GM23338 (cell line): ENCODE results near the gene NTN1. TPM values are rescaled to one million over a fixed set of nuclear protein-coding genes. Genes with fewer than 3 reads are reported as not detected.

ENCODE experiments used
- ATAC-seq: fragments of 200-7000 bp; cut with Tn5 transposase; 3 replicates; pipeline ENCODE4 v1.9.1; 2020
- DNase-seq: peaks from one replicate; pipeline ENCODE4 v3.0.0-alpha.2; 2015; ENCODE audit warnings: low spot score
- H2AFZ ChIP-seq: fragments of 200-600 bp; sonication (generic); 2 replicates; pipeline ENCODE4 v1.8.0; 2016; ENCODE audit warnings: antibody characterized with exemption, mild to moderate bottlenecking, moderate library complexity
- H3F3A ChIP-seq: fragments of 200-600 bp; sonication (generic); replicated peaks from 2 replicates; pipeline ENCODE4 v1.8.0; 2017; ENCODE audit warnings: antibody characterized with exemption, mixed run types, low read depth
- H3K27ac ChIP-seq: fragments of 200-600 bp; sonication (generic); 2 replicates; pipeline ENCODE4 v1.6.1; 2016; ENCODE audit warnings: low read depth
- H3K27me3 ChIP-seq: fragments of 200-600 bp; sonication (generic); 2 replicates; pipeline ENCODE4 v1.8.0; 2016; ENCODE audit warnings: mild to moderate bottlenecking, mixed run types, moderate library complexity; ENCODE audit not compliant: insufficient read depth
- H3K36me3 ChIP-seq: fragments of 200-600 bp; sonication (generic); 2 replicates; pipeline ENCODE4 v1.8.0; 2016; ENCODE audit warnings: mild to moderate bottlenecking; ENCODE audit not compliant: insufficient read depth
- H3K4me1 ChIP-seq: fragments of 200-600 bp; sonication (generic); 2 replicates; pipeline ENCODE4 v1.8.0; 2016; ENCODE audit warnings: mild to moderate bottlenecking, moderate library complexity; ENCODE audit not compliant: insufficient read depth
- H3K4me2 ChIP-seq: fragments of 200-600 bp; sonication (generic); 2 replicates; pipeline ENCODE4 v1.7.1; 2017; ENCODE audit warnings: mixed run types
- H3K4me3 ChIP-seq: fragments of 200-600 bp; sonication (generic); 2 replicates; pipeline ENCODE4 v1.6.1; 2016; ENCODE audit warnings: mixed run types
- H3K79me2 ChIP-seq: fragments of 200-600 bp; sonication (generic); replicated peaks from 2 replicates; pipeline ENCODE4 v1.8.0; 2017; ENCODE audit warnings: mild to moderate bottlenecking; ENCODE audit not compliant: insufficient read depth
- H3K9me2 ChIP-seq: fragments of 200-600 bp; sonication (generic); 2 replicates; pipeline ENCODE4 v1.8.0; 2017; ENCODE audit not compliant: insufficient read depth
- H4K20me1 ChIP-seq: fragments of 200-600 bp; sonication (generic); replicated peaks from 2 replicates; pipeline ENCODE4 v1.8.0; 2017; ENCODE audit warnings: mild to moderate bottlenecking; ENCODE audit not compliant: insufficient read depth
- H3K27ac Mint-ChIP-seq: 2 replicates; pipeline ENCODE4 v1.8.0; 2020; ENCODE audit warnings: inconsistent platforms, mild to moderate bottlenecking, moderate library complexity, mixed read lengths
- H3K27me3 Mint-ChIP-seq: 3 replicates; pipeline ENCODE4 v1.8.0; 2022; ENCODE audit warnings: low read depth, mild to moderate bottlenecking, moderate library complexity, mixed read lengths, inconsistent platforms; ENCODE audit not compliant: insufficient read depth, poor library complexity
- H3K36me3 Mint-ChIP-seq: 3 replicates; pipeline ENCODE4 v1.8.0; 2021; ENCODE audit warnings: low read depth, mild to moderate bottlenecking, inconsistent platforms, moderate library complexity, mixed read lengths
- H3K4me1 Mint-ChIP-seq: 3 replicates; pipeline ENCODE4 v1.8.0; 2020; ENCODE audit warnings: mild to moderate bottlenecking, inconsistent platforms, mixed read lengths
- H3K4me3 Mint-ChIP-seq: 3 replicates; pipeline ENCODE4 v1.8.0; 2021; ENCODE audit warnings: moderate library complexity, mild to moderate bottlenecking, inconsistent platforms, mixed read lengths
- H3K9me3 Mint-ChIP-seq: 3 replicates; pipeline ENCODE4 v1.8.0; 2020; ENCODE audit warnings: moderate library complexity, mild to moderate bottlenecking, inconsistent platforms, mixed read lengths
- CREB1 ChIP-seq: fragments of 250-450 bp; sonication (Bioruptor Pico); IDR thresholded peaks from 2 replicates; pipeline ENCODE4 v1.5.0; 2020; ENCODE audit warnings: low read depth, mild to moderate bottlenecking, moderate library complexity
- CTCF ChIP-seq, 2 experiments: fragments of 200-600 bp in 1 of 2; sonication (generic) in 1 of 2; conservative IDR thresholded peaks; 2 replicates each; pipeline versions ENCODE4 v1.5.1 to v1.6.1; 2016 to 2017; ENCODE audit warnings: antibody characterized with exemption in 2 of 2, low read depth in 2 of 2, mild to moderate bottlenecking in 2 of 2, moderate library complexity in 1 of 2
- ETS1 ChIP-seq: IDR thresholded peaks from 2 replicates; pipeline ENCODE4 v1.6.1; 2016; ENCODE audit warnings: antibody characterized with exemption
- EZH2 ChIP-seq: fragments of 200-600 bp; sonication (generic); IDR thresholded peaks from one replicate; pipeline ENCODE4 v1.8.0; 2017; ENCODE audit warnings: antibody characterized with exemption, mild to moderate bottlenecking, low read depth; ENCODE audit not compliant: unreplicated experiment
- EZH2phosphoT487 ChIP-seq: fragments of 200-600 bp; sonication (generic); IDR thresholded peaks from one replicate; pipeline ENCODE4 v1.8.1; 2018; ENCODE audit warnings: antibody characterized with exemption; ENCODE audit not compliant: unreplicated experiment
- JUNB ChIP-seq: IDR thresholded peaks from one replicate; pipeline ENCODE4 v1.6.1; 2016; ENCODE audit warnings: antibody characterized with exemption; ENCODE audit not compliant: unreplicated experiment
- NANOG ChIP-seq: IDR thresholded peaks from 2 replicates; pipeline ENCODE4 v1.6.1; 2016; ENCODE audit warnings: antibody characterized with exemption, borderline replicate concordance
- POLR2AphosphoS5 ChIP-seq: IDR thresholded peaks from 2 replicates; pipeline ENCODE4 v1.6.1; 2016; ENCODE audit warnings: antibody characterized with exemption, low read depth
- REST ChIP-seq: IDR thresholded peaks from one replicate; pipeline ENCODE4 v1.6.1; 2018; ENCODE audit warnings: antibody characterized with exemption; ENCODE audit not compliant: unreplicated experiment
- STAT1 ChIP-seq: IDR thresholded peaks from one replicate; pipeline ENCODE4 v1.6.1; 2016; ENCODE audit warnings: antibody characterized with exemption; ENCODE audit not compliant: unreplicated experiment
- ZNF114 ChIP-seq: fragments of 250-450 bp; sonication (Bioruptor Pico); IDR thresholded peaks from 2 replicates; pipeline ENCODE4 v1.5.0; 2020; ENCODE audit warnings: mild to moderate bottlenecking, moderate library complexity
- ZNF331 ChIP-seq: fragments of 250-450 bp; sonication (Bioruptor Pico); IDR thresholded peaks from 2 replicates; pipeline ENCODE4 v1.5.0; 2020; ENCODE audit warnings: low read depth, mild to moderate bottlenecking, moderate library complexity
- polyA plus RNA-seq: library from polyadenylated mRNA; unstranded; fragments of >200 nt; fragmentation: Nextera tagmentation; extraction: Ambion mirVana; gene quantifications from 2 replicates; pipeline ENCODE4 v1.2.1, GENCODE V29; 2016
- total RNA-seq: library from RNA; depleted of rRNA; stranded (reverse); fragments of >200 nt; shearing (Covaris generic); gene quantifications from 2 replicates; pipeline ENCODE4 v1.2.3, GENCODE V29; 2014
- TF ChIP-seq, protein P1 (sequence below): fragments of 250-450 bp; sonication (Bioruptor Pico); IDR thresholded peaks from 2 replicates; pipeline ENCODE4 v1.5.0; 2020; ENCODE audit warnings: mild to moderate bottlenecking, moderate library complexity

Gene NTN1
- total and polyA plus RNA-seq, 2 experiments from 2014 or later: 0.57 to 2.6 TPM

DNA sequence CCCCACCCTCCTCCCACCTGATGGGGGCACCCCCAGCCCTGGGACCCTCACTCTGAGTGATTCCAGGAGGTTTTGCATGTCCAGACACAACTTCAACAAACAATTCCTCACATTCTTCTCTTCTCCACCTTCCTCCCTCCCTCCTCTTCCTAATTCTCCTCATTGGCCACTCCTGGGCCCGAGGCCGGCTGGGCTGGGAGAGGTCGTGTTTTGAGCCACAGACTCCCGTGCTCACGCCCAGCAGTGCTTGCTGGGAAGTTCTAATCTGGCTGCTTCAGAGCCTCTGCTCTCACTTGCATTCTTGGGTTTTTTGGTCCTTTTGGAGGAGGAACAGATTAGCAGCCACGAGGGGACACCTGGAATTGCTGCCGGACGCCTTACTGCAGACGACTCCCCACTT, 157.0 kb downstream of the NTN1 start:
- Histone ChIP-seq H3K4me1 (no peaks in the 10 kb centered on the region), H3K4me2 (no peak overlapping the region), H3F3A (no peaks in the 10 kb centered on the region), H3K36me3 (no peaks in the 10 kb centered on the region), H2AFZ (no peak overlapping the region), H3K4me3 (no peak overlapping the region), H3K27me3 (no peaks in the 10 kb centered on the region), H4K20me1 (no peaks in the 10 kb centered on the region), H3K79me2 (no peaks in the 10 kb centered on the region), H3K9me2 (no peaks in the 10 kb centered on the region), H3K27ac (no peak overlapping the region)
- DNase-seq (no peak), ATAC-seq (no peak)
- Mint-ChIP-seq H3K36me3 (no peaks in the 10 kb centered on the region), H3K27ac (no peak overlapping the region), H3K4me1 (peaks cover 8% of the 10 kb centered on the region; the same call in 2 of the 3 replicates), H3K9me3 (peaks cover 2% of the 10 kb centered on the region; the same call in 2 of the 3 replicates), H3K27me3 (peaks cover 6% of the 10 kb centered on the region), H3K4me3 (no peak overlapping the region)
- TF ChIP-seq ZNF331 (no peak), POLR2AphosphoS5 (no peak), ZNF114 (CRISPR knock-in tag) (no peak), EZH2 (no peak), ETS1 (no peak), STAT1 (no peak), CTCF (conservative IDR thresholded peaks at IDR 0.05; ENCODE audit: low read depth in 2 of 2) (no peak), CREB1 (no peak), NANOG (no peak), EZH2phosphoT487 (no peak), JUNB (no peak), REST (no peak)
- TF ChIP-seq, protein P1, sequence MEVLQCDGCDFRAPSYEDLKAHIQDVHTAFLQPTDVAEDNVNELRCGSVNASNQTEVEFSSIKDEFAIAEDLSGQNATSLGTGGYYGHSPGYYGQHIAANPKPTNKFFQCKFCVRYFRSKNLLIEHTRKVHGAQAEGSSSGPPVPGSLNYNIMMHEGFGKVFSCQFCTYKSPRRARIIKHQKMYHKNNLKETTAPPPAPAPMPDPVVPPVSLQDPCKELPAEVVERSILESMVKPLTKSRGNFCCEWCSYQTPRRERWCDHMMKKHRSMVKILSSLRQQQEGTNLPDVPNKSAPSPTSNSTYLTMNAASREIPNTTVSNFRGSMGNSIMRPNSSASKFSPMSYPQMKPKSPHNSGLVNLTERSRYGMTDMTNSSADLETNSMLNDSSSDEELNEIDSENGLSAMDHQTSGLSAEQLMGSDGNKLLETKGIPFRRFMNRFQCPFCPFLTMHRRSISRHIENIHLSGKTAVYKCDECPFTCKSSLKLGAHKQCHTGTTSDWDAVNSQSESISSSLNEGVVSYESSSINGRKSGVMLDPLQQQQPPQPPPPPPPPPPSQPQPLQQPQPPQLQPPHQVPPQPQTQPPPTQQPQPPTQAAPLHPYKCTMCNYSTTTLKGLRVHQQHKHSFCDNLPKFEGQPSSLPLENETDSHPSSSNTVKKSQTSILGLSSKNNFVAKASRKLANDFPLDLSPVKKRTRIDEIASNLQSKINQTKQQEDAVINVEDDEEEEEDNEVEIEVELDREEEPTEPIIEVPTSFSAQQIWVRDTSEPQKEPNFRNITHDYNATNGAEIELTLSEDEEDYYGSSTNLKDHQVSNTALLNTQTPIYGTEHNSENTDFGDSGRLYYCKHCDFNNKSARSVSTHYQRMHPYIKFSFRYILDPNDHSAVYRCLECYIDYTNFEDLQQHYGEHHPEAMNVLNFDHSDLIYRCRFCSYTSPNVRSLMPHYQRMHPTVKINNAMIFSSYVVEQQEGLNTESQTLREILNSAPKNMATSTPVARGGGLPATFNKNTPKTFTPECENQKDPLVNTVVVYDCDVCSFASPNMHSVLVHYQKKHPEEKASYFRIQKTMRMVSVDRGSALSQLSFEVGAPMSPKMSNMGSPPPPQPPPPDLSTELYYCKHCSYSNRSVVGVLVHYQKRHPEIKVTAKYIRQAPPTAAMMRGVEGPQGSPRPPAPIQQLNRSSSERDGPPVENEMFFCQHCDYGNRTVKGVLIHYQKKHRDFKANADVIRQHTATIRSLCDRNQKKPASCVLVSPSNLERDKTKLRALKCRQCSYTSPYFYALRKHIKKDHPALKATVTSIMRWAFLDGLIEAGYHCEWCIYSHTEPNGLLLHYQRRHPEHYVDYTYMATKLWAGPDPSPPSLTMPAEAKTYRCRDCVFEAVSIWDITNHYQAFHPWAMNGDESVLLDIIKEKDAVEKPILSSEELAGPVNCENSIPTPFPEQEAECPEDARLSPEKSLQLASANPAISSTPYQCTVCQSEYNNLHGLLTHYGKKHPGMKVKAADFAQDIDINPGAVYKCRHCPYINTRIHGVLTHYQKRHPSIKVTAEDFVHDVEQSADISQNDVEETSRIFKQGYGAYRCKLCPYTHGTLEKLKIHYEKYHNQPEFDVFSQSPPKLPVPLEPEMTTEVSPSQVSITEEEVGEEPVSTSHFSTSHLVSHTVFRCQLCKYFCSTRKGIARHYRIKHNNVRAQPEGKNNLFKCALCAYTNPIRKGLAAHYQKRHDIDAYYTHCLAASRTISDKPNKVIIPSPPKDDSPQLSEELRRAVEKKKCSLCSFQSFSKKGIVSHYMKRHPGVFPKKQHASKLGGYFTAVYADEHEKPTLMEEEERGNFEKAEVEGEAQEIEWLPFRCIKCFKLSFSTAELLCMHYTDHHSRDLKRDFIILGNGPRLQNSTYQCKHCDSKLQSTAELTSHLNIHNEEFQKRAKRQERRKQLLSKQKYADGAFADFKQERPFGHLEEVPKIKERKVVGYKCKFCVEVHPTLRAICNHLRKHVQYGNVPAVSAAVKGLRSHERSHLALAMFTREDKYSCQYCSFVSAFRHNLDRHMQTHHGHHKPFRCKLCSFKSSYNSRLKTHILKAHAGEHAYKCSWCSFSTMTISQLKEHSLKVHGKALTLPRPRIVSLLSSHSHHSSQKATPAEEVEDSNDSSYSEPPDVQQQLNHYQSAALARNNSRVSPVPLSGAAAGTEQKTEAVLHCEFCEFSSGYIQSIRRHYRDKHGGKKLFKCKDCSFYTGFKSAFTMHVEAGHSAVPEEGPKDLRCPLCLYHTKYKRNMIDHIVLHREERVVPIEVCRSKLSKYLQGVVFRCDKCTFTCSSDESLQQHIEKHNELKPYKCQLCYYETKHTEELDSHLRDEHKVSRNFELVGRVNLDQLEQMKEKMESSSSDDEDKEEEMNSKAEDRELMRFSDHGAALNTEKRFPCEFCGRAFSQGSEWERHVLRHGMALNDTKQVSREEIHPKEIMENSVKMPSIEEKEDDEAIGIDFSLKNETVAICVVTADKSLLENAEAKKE (CRISPR knock-in tag): no peak
